GM06990 (cell line): Measurements from ENCODE around the gene MOCS3.

Source experiments
- DNase-seq: peaks from one replicate; pipeline ENCODE4 v3.0.0-alpha.2; 2011; ENCODE audit not compliant: insufficient read length; ENCODE audit errors: extremely low read depth
- H3K27me3 ChIP-seq: replicated peaks from 2 replicates; pipeline ENCODE4 v1.6.0; 2011; ENCODE audit warnings: low read length; ENCODE audit not compliant: control insufficient read depth, insufficient read depth
- H3K36me3 ChIP-seq: 2 replicates; pipeline ENCODE4 v1.5.1; 2011; ENCODE audit warnings: low read length; ENCODE audit not compliant: control insufficient read depth, insufficient read depth
- H3K4me3 ChIP-seq: replicated peaks from 2 replicates; pipeline ENCODE4 v1.5.1; 2011; ENCODE audit warnings: low read depth, mild to moderate bottlenecking, control low read depth, low read length
- TF ChIP-seq, protein P1 (sequence below): IDR thresholded peaks from 2 replicates; pipeline ENCODE4 v1.5.1; 2011; ENCODE audit warnings: low read length, control low read depth, mild to moderate bottlenecking, inconsistent platforms; ENCODE audit not compliant: insufficient read depth, poor library complexity, severe bottlenecking

MOCS3 gene

DNA sequence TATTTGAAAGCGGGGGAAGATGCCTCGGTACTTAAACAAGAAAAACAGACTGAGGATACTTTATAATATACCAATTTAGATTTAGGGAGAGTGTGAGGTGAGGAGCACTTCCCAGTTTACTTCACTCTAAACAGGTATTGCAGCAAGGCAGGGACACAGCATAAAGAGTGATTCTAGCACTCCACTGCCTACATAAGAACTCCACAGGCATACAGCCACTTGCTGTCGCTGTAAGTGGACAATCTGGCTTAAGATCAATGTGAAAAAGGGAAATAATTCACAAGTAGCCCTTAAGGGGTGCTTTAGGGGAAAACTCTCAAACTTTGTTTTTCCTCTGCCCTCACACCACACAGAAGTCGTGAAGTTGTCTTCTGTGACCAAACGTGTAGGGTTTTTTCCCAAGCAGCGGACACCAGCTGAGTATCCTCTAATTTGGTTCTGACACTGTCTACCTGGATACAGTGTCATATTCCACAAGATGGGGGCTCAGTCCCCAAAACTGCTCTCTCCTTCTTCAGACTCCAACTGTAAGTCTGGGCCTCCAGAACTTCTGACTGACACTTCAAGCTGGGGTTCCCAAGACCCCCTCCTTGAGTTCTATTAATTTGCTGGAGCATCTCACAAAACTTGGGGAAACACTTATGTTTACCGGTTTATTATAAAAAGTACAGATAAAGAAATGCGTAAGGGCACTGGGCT lies 36.7 kb upstream of the MOCS3 start:
- Histone ChIP-seq H3K36me3 (peaks cover 7% of the 10 kb centered on the region), H3K27me3 (no peaks in the 10 kb centered on the region), H3K4me3 (no peak overlapping the region)
- DNase-seq, result no peak
- TF ChIP-seq, protein P1, sequence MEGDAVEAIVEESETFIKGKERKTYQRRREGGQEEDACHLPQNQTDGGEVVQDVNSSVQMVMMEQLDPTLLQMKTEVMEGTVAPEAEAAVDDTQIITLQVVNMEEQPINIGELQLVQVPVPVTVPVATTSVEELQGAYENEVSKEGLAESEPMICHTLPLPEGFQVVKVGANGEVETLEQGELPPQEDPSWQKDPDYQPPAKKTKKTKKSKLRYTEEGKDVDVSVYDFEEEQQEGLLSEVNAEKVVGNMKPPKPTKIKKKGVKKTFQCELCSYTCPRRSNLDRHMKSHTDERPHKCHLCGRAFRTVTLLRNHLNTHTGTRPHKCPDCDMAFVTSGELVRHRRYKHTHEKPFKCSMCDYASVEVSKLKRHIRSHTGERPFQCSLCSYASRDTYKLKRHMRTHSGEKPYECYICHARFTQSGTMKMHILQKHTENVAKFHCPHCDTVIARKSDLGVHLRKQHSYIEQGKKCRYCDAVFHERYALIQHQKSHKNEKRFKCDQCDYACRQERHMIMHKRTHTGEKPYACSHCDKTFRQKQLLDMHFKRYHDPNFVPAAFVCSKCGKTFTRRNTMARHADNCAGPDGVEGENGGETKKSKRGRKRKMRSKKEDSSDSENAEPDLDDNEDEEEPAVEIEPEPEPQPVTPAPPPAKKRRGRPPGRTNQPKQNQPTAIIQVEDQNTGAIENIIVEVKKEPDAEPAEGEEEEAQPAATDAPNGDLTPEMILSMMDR, result no peak

DNA sequence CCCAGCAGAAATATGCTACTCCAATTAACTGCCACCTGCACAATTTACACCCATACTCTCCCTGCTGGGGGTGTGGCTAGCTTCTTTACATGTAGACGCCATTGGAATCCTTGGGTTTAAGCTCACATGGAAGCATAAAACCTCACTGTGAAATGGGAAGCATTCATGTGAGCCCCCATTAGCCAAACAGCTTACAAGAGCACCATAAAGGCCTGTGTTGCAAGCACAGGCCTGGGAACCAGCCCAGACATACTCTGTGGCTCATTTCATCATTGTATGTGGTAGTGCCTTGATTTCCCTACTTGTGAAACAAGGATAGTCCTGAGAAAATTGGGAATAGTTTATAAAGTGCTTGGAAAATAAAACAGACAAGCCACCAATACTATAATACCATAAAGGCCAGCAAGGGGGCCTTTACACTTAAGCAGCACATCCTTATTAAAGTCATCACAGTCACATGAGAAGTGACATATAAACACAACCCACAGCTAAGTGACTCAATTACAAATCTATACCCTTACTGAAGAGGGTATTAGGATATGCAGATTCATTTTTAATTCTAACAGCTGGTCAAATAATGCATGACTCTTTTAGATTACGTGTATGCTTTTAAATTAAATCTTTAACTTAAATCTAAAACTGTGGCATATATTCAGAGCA lies 34.2 kb upstream of the MOCS3 start:
- Histone ChIP-seq H3K27me3 (no peaks in the 10 kb centered on the region), H3K36me3 (peaks cover 11% of the 10 kb centered on the region), H3K4me3 (no peak overlapping the region)
- TF ChIP-seq, protein P1, result no peak
- DNase-seq, result no peak

DNA sequence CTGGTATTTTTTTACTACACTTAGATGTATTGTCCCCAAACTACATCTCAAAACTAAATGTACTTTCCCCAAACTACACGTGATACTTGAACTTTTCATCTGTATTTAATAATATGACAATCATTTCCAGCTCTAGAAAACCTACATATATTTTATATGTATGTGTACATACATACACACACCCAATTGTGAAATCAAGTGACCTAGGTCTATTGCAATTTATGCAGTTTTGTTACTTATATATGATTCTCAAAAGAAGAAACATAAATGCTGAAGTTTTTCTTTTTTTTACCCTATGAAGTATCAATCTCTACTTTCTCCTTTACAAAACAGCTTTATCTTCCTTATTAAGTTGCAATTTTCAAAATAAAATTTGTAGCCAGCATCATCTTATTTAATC lies 32.1 kb upstream of the MOCS3 start:
- no peaks in the 10 kb centered on the region for H3K27me3 ChIP-seq
- H3K36me3 ChIP-seq, result peaks cover 9% of the 10 kb centered on the region
- H3K4me3 ChIP-seq, result no peak overlapping the region
- TF ChIP-seq, protein P1, result no peak
- no peak for DNase-seq

DNA sequence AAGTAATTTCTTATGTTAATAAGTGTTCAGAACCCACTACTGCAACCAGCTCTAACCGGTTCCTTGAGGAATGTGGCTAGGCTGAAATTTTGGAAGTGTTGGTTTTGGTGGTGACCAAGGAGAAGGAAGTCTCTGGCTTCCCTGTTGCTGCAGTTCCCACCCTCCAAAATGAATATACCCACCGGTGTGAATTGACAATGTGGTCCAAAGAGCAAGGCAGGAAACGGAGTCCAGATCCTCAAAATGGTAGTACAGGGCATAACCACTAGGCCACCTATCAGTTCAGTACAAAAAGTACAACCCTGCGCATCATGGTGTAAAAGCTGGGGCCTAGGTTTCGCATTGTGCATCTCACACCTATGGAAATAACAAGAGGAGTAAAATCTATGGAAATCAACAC lies 30.1 kb upstream of the MOCS3 start:
- TF ChIP-seq, protein P1, result peak; percentile 34
- peaks cover 7% of the 10 kb centered on the region for H3K36me3 ChIP-seq
- no peak for DNase-seq
- peak overlapping the region; percentile 85 for H3K4me3 ChIP-seq
- H3K27me3 ChIP-seq, result no peaks in the 10 kb centered on the region

DNA sequence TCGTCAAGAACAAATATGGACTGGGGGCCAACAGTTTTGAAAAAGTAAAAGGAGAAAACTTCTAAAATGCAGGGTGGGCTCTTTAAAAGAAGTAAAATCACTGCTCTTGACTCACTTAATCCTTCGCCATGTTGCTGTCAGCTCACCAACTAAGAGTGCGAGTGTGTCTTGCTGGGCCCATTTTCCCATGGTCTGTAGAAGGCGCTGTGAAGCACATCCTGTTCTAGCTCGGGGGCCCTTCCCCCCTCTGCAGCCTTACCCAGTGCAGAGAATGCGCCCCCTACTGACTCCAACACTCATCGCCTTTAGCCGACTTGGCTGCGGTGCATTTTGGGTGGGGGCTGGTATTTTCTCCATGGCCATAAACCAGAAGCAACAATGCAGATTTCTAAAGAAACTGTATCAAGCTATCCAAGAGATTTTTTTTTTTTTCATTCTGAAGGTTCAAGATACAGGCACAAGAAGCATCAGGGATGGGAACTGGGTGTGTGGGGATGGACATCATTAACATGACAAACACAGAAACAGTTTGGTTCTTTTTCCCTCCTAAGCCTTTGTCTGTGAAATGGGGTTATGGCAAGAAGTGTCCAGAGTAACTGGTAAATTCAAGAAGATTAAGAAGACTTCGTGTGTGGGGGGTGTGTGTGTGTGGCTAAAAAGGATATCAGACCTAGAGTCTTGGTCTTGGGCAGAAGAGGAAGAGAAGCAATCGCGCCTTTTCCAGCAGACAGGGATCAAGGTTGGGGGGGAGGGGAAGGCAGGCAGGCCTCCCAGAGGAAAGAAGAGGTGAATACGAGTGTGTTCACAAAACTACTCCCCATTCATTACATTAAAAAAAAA lies 29.1 kb upstream of the MOCS3 start:
- Histone ChIP-seq H3K27me3 (no peaks in the 10 kb centered on the region), H3K36me3 (peaks cover 4% of the 10 kb centered on the region), H3K4me3 (peak overlapping the region; percentile 85)
- TF ChIP-seq, protein P1, result peak; percentile 99
- peak; percentile 78 for DNase-seq
